OCI-LY1 (cell line): Measurements from ENCODE around the gene ALDH1L1.

ENCODE experiments used
- EZH2 ChIP-seq: fragments of 200-600 bp; sonication (generic), shearing (Covaris generic); IDR thresholded peaks from 2 replicates; pipeline ENCODE4 v1.8.0; 2017; ENCODE audit warnings: borderline replicate concordance, mixed run types, mild to moderate bottlenecking, antibody characterized with exemption, low read length, moderate library complexity, mixed read lengths
- TF ChIP-seq, protein P1 (sequence below): fragments of 200-600 bp; sonication (generic), shearing (Covaris generic); IDR thresholded peaks from 2 replicates; pipeline ENCODE4 v1.5.1; 2017; ENCODE audit warnings: mild to moderate bottlenecking, antibody characterized with exemption, low read length, moderate library complexity, mixed read lengths

DNA sequence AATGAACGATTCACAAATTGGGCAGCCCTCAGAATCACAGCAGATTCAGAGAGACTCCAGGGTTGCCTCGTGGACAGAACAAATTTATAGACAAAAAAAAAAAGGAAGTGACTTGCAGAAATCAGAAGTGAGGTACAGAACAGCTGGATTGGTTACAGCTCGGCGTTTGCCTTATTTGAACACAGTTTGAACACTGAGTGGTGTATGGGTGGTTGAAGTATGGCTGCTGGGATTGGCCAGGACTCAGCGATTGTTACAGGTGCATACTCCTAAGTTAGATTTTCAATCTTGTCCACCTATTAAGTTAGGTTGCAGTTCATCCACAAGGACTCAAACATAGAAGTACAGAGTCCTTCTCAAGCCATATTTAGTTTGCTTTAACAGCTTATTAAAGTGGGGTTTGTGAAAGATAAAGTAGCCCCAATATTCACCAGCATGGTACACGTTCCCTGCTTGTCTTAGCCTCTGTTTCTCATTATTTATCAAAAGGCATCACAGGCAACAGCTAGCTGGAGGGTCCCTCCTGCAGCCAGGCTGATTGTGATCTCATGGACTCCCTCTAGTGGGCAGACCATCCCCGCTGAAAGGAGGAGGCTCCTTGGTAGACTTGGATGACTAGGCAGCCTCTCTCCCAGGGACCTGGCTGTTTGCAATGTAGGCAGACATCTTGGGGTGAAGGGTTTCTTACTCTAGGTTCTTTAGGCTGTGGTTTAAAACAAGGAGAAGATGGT, 17.6 kb upstream of the ALDH1L1 start:
- no peak for TF ChIP-seq EZH2
- TF ChIP-seq, protein P1, sequence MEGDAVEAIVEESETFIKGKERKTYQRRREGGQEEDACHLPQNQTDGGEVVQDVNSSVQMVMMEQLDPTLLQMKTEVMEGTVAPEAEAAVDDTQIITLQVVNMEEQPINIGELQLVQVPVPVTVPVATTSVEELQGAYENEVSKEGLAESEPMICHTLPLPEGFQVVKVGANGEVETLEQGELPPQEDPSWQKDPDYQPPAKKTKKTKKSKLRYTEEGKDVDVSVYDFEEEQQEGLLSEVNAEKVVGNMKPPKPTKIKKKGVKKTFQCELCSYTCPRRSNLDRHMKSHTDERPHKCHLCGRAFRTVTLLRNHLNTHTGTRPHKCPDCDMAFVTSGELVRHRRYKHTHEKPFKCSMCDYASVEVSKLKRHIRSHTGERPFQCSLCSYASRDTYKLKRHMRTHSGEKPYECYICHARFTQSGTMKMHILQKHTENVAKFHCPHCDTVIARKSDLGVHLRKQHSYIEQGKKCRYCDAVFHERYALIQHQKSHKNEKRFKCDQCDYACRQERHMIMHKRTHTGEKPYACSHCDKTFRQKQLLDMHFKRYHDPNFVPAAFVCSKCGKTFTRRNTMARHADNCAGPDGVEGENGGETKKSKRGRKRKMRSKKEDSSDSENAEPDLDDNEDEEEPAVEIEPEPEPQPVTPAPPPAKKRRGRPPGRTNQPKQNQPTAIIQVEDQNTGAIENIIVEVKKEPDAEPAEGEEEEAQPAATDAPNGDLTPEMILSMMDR, result peak; percentile 80
